ENCODE measurements around the gene WNT3.
A peak's percentile ranks its signal among the peaks of the same experiment; 100 is the strongest.
"Not testable (repeated sequence)": the region's sequence is repeated elsewhere in the genome, so short reads cannot be mapped to it uniquely, and the experiment has no call there.

Gene WNT3

GRCh38 chr17:46841561-46842379 is 23.3 kb upstream of the WNT3 start:
- DNase-seq = peak; percentile 80
- Mint-ChIP-seq H3K9me3 (peaks cover 23% of the 10 kb centered on the region), H3K27ac (no peak overlapping the region), H3K36me3 (ENCODE audit: low read depth) (no peaks in the 10 kb centered on the region), H3K4me3 (no peak overlapping the region), H3K4me1 (no peaks in the 10 kb centered on the region), H3K27me3 (ENCODE audit: low read depth, poor library complexity) (peaks cover 72% of the 10 kb centered on the region)
- TF ChIP-seq, protein P1, sequence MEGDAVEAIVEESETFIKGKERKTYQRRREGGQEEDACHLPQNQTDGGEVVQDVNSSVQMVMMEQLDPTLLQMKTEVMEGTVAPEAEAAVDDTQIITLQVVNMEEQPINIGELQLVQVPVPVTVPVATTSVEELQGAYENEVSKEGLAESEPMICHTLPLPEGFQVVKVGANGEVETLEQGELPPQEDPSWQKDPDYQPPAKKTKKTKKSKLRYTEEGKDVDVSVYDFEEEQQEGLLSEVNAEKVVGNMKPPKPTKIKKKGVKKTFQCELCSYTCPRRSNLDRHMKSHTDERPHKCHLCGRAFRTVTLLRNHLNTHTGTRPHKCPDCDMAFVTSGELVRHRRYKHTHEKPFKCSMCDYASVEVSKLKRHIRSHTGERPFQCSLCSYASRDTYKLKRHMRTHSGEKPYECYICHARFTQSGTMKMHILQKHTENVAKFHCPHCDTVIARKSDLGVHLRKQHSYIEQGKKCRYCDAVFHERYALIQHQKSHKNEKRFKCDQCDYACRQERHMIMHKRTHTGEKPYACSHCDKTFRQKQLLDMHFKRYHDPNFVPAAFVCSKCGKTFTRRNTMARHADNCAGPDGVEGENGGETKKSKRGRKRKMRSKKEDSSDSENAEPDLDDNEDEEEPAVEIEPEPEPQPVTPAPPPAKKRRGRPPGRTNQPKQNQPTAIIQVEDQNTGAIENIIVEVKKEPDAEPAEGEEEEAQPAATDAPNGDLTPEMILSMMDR (IDR thresholded peaks at IDR 0.05) = peak; percentile 79

DNA sequence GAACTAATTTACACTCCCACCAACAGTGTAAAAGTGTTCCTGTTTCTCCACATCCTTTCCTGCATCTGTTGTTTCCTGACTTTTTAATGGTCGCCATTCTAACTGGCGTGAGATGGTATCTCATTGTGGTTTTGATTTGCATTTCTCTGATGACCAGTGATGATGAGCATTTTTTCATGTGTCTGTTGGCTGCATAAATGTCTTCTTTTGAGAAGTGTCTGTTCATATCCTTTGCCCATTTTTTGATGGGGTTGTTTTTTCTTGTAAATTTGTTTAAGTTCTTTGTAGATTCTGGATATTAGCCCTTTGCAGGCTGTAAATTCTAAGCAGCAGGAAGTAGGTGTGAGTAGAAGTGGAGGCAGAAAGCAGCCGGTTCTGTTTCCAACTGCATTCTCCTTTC is 22.1 kb upstream of the WNT3 start:
- H3K27ac Mint-ChIP-seq; H3K4me3 Mint-ChIP-seq; H3K36me3 Mint-ChIP-seq (ENCODE audit: low read depth); H3K4me1 Mint-ChIP-seq; DNase-seq: not testable (repeated sequence)
- Mint-ChIP-seq H3K27me3 (ENCODE audit: low read depth, poor library complexity) (peaks cover 68% of the 10 kb centered on the region), H3K9me3 (peaks cover 23% of the 10 kb centered on the region)

DNA sequence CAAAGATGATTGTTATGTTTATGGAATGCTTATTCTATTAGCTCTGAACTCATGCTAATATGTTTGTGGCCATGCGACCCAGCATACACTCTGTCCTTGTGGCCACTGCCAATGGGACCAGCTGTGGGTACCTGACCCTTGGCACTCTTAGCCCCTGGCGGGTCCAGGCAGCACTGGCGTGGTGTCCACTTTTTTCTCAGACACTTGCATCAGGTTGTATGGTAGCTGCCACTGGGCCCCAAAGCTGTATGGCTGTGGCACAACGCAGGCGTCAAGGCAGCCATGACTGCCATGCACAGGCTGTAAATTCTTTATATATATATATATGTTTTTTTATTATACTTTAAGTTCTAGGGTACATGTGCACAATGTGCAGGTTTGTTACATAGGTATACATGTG is 20.7 kb upstream of the WNT3 start:
- peaks cover 55% of the 10 kb centered on the region for H3K27me3 Mint-ChIP-seq (ENCODE audit: low read depth, poor library complexity)

GRCh38 chr17:46837521-46837920 is 19.0 kb upstream of the WNT3 start:
- no peak overlapping the region for H3K4me3 Mint-ChIP-seq
- H3K4me1 Mint-ChIP-seq = peaks cover 21% of the 10 kb centered on the region
- H3K27me3 Mint-ChIP-seq (ENCODE audit: low read depth, poor library complexity) = peaks cover 43% of the 10 kb centered on the region
- H3K9me3 Mint-ChIP-seq = peaks cover 11% of the 10 kb centered on the region
- H3K36me3 Mint-ChIP-seq (ENCODE audit: low read depth) = no peaks in the 10 kb centered on the region
- DNase-seq = no peak
- H3K27ac Mint-ChIP-seq = no peak overlapping the region
- TF ChIP-seq, protein P1 (IDR thresholded peaks at IDR 0.05) = no peak

More for the DNA sequence above, 20.7 kb upstream of the WNT3 start:
- no peak for DNase-seq
- no peak overlapping the region for H3K4me3 Mint-ChIP-seq
- H3K36me3 Mint-ChIP-seq (ENCODE audit: low read depth) = no peaks in the 10 kb centered on the region
- TF ChIP-seq, protein P1 (IDR thresholded peaks at IDR 0.05) = no peak
- peaks cover 7% of the 10 kb centered on the region for H3K4me1 Mint-ChIP-seq
- peaks cover 23% of the 10 kb centered on the region for H3K9me3 Mint-ChIP-seq
- no peak overlapping the region for H3K27ac Mint-ChIP-seq

GRCh38 chr17:46836500-46836899 is 18.0 kb upstream of the WNT3 start:
- Mint-ChIP-seq H3K27me3 (ENCODE audit: low read depth, poor library complexity) (peaks cover 35% of the 10 kb centered on the region), H3K4me1 (peaks cover 30% of the 10 kb centered on the region), H3K4me3 (no peak overlapping the region), H3K27ac (no peak overlapping the region), H3K9me3 (peaks cover 5% of the 10 kb centered on the region), H3K36me3 (ENCODE audit: low read depth) (no peaks in the 10 kb centered on the region)
- TF ChIP-seq, protein P1 (IDR thresholded peaks at IDR 0.05) = no peak
- no peak for DNase-seq

DNA sequence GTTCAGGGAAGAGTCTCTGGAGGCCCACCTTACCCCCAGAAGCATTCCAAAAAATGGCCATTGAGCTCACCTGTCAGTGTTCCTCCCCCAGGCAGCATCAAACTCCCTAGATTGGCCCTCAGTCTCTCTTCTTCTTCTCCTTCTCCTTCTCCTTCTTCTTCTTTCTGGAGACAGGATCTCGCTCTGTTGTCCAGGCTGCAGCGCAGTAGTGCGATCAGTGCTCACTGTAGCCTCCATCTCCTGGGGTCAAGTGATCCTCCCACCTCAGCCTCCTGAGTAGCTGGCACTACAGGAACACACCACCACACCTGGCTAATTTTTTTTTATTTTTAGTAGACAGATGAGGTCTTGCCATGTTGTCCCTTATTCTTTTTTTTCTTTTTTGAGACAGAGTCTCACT is 16.4 kb upstream of the WNT3 start:
- peaks cover 25% of the 10 kb centered on the region for H3K27me3 Mint-ChIP-seq (ENCODE audit: low read depth, poor library complexity)
- no peaks in the 10 kb centered on the region for H3K36me3 Mint-ChIP-seq (ENCODE audit: low read depth)
- no peak for DNase-seq
- no peak overlapping the region for H3K27ac Mint-ChIP-seq
- peaks cover 36% of the 10 kb centered on the region for H3K4me1 Mint-ChIP-seq
- H3K4me3 Mint-ChIP-seq = no peak overlapping the region
- H3K9me3 Mint-ChIP-seq = no peaks in the 10 kb centered on the region
- TF ChIP-seq, protein P1 (IDR thresholded peaks at IDR 0.05) = no peak
